ENCODE results near the gene AGPAT1.
"Not testable (repeated sequence)": the region's sequence is repeated elsewhere in the genome, so short reads cannot be mapped to it uniquely, and the experiment has no call there.

Gene AGPAT1

GRCh38 chr6:32175711-32176475 lies at the start of gene AGPAT1:
Gene AGPAT1, minus strand, starts transcription at chr6:32176084. Its CDS starts 4,588 bp downstream, at chr6:32171496.
- peak; percentile 85 to 96 for DNase-seq

GRCh38 chr6:32224696-32225095 lies 48.8 kb upstream of the AGPAT1 start:
- DNase-seq: no peak

- DNase-seq: no peak
These were observed 47.7 kb upstream of the AGPAT1 start, which contains the start of gene NOTCH4 for GRCh38 chr6:32223258-32224235. Gene NOTCH4, minus strand, starts transcription at chr6:32224067. Its CDS starts 139 bp downstream, at chr6:32223928.

GRCh38 chr6:32222333-32223230 lies 46.7 kb upstream of the AGPAT1 start:
- DNase-seq: no peak

GRCh38 chr6:32220021-32220420 lies 44.1 kb upstream of the AGPAT1 start:
- no peak for DNase-seq

GRCh38 chr6:32218167-32218566 lies 42.3 kb upstream of the AGPAT1 start:
- DNase-seq: no peak

GRCh38 chr6:32216998-32217397 lies 41.1 kb upstream of the AGPAT1 start:
- DNase-seq: no peak

GRCh38 chr6:32216285-32216684 lies 40.4 kb upstream of the AGPAT1 start:
- no peak for DNase-seq

GRCh38 chr6:32215617-32216016 lies 39.7 kb upstream of the AGPAT1 start:
- DNase-seq: no peak

GRCh38 chr6:32214126-32214525 lies 38.2 kb upstream of the AGPAT1 start:
- no peak for DNase-seq

GRCh38 chr6:32213649-32214048 lies 37.8 kb upstream of the AGPAT1 start:
- no peak for DNase-seq

GRCh38 chr6:32212076-32212760 lies 36.3 kb upstream of the AGPAT1 start:
- DNase-seq: no peak

GRCh38 chr6:32211432-32211831 lies 35.5 kb upstream of the AGPAT1 start:
- not testable (repeated sequence) for DNase-seq

GRCh38 chr6:32210191-32210601 lies 34.3 kb upstream of the AGPAT1 start:
- no peak for DNase-seq

- DNase-seq: no peak
These were observed 33.1 kb upstream of the AGPAT1 start for GRCh38 chr6:32208996-32209395.

GRCh38 chr6:32204268-32204715 lies 28.4 kb upstream of the AGPAT1 start:
- DNase-seq: no peak

- DNase-seq: no peak
These were observed 27.8 kb upstream of the AGPAT1 start for GRCh38 chr6:32203426-32204267.

GRCh38 chr6:32202186-32202585 lies 26.3 kb upstream of the AGPAT1 start:
- DNase-seq: no peak

- no peak for DNase-seq
These were observed 25.0 kb upstream of the AGPAT1 start for GRCh38 chr6:32200711-32201475.

- no peak for DNase-seq
These were observed 23.0 kb upstream of the AGPAT1 start for GRCh38 chr6:32198866-32199265.
